Stomach (tissue), 9 donors: ENCODE results near the gene ZC2HC1C. TPM values are rescaled to one million over a fixed set of nuclear protein-coding genes. Genes with fewer than 3 reads are reported as not detected.
"Not testable (repeated sequence)": the region's sequence is repeated elsewhere in the genome, so short reads cannot be mapped to it uniquely, and the experiment has no call there.

Experiments used
- DNase-seq, 2 donors: peaks; one replicate each; pipeline versions ENCODE4 v3.0.0 to v3.0.0-alpha.2; 2013 to 2019
- H3K27ac ChIP-seq, 5 donors: fragments of 200-600 bp in 4 of 5; sonication (generic) in 4 of 5; one replicate each; pipeline ENCODE4 v1.5.1; 2013 to 2019; ENCODE audit warnings: mild to moderate bottlenecking in 1 of 5, moderate library complexity in 1 of 5
- H3K27me3 ChIP-seq, 3 donors: fragments of 200-600 bp; sonication (generic); one replicate each; pipeline ENCODE4 v1.5.1; 2017 to 2019; ENCODE audit warnings: mixed run types in 1 of 3
- H3K36me3 ChIP-seq, 4 donors: fragments of 200-600 bp; sonication (generic); 1 replicate in 3 of 4; 2 replicates in 1 of 4; pipeline ENCODE4 v1.5.1; 2016 to 2019
- H3K4me1 ChIP-seq, 4 donors: fragments of 200-600 bp; sonication (generic); one replicate each; pipeline ENCODE4 v1.5.1; 2016 to 2019
- H3K4me3 ChIP-seq, 4 donors: fragments of 200-600 bp; sonication (generic) in 3 of 4; one replicate each; pipeline ENCODE4 v1.5.1; 2016 to 2019; ENCODE audit warnings: mild to moderate bottlenecking in 1 of 4
- H3K9me3 ChIP-seq, 4 donors: fragments of 200-600 bp; sonication (generic); one replicate each; pipeline ENCODE4 v1.5.1; 2016 to 2019
- EP300 ChIP-seq: sonication (generic); formaldehyde crosslinking; IDR thresholded peaks from one replicate; pipeline ENCODE4 v1.6.1; 2017; ENCODE audit warnings: antibody characterized with exemption
- POLR2A ChIP-seq, 4 donors: fragments of 450-650 bp; IDR thresholded peaks; one replicate each; pipeline ENCODE4 v1.6.1; 2016; ENCODE audit warnings: antibody characterized with exemption in 4 of 4, control low read depth in 2 of 4, mild to moderate bottlenecking in 1 of 4, moderate library complexity in 1 of 4
- POLR2AphosphoS5 ChIP-seq, 3 donors: sonication (generic); formaldehyde crosslinking; IDR thresholded peaks; one replicate each; pipeline ENCODE4 v1.6.1; 2016; ENCODE audit warnings: antibody characterized with exemption in 3 of 3
- WGBS, 5 donors: extraction: QIAGEN DNeasy Blood & Tissue Kit in 3 of 5; methylation state at CpG; one replicate each; pipeline versions ENCODE4 v1.1.5 to v1.1.7; 2013 to 2018; 5-methylcytosine and 5-hydroxymethylcytosine counted together
- intact Hi-C: fragments of 100-400 bp; cut with DNase I; formaldehyde crosslinking; loops from one replicate; pipeline ENCODE4 v1.15.1; 2023; ENCODE audit warnings: low total_unique reads
- polyA plus RNA-seq, 3 donors: library from polyadenylated mRNA; stranded (reverse); fragments of 200-250 nt; gene quantifications; one replicate each; pipeline ENCODE4 v1.2.3, GENCODE V29; 2013
- total RNA-seq, 5 donors: library from RNA; depleted of rRNA; stranded (reverse); fragments of >200 nt; gene quantifications; one replicate each; pipeline versions ENCODE4 v1.1.0 to v1.2.3, GENCODE V29; 2014 to 2016
- TF ChIP-seq, protein P1 (sequence below), 7 experiments: fragments of 450-650 bp in 4 of 7; fragments of 200-600 bp in 3 of 7; sonication (generic) in 3 of 7; IDR thresholded peaks; one replicate each; pipeline ENCODE4 v1.5.1; 2016 to 2019; ENCODE audit warnings: antibody characterized with exemption in 7 of 7, control low read depth in 2 of 7, mild to moderate bottlenecking in 1 of 7
- donor health status: healthy with polysubstance abuse.
- donor health status: Bipolar disorder and iron deficiency.
- donor health status: healthy.

Gene ZC2HC1C
- total and polyA plus RNA-seq, 8 donors = 0.37 to 10.4 (median 4.1) TPM; not detected in 2

DNA sequence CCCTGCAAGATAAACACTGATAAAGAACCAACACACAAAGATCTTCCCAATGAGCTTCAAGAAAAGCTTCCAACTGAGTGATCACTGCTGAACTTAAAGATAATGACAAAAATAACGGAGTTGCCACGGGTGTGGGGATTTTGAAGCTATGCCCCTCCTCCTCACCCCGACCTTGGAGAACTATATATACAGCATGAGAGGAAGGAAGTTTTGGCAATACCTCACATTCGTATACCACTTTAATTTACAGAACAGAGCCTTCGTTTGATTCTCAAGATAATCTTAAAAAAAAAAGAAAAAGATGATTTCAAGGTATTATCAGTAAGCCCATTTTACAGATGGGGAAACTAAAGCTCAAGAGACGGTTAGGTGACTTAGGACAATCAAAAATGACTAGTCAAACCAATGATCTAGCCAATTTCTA is 56.7 kb downstream of the ZC2HC1C start:
- peak overlapping the region; percentile 74 to 81 (median 76) for H3K4me3 ChIP-seq
- peak overlapping the region; percentile 94 to 98 (median 95) for H3K27ac ChIP-seq
- TF ChIP-seq EP300 (no peak), POLR2A (IDR thresholded peaks at IDR 0.05) (no peak), POLR2AphosphoS5 (IDR thresholded peaks at IDR 0.05) (no peak)
- TF ChIP-seq, protein P1, sequence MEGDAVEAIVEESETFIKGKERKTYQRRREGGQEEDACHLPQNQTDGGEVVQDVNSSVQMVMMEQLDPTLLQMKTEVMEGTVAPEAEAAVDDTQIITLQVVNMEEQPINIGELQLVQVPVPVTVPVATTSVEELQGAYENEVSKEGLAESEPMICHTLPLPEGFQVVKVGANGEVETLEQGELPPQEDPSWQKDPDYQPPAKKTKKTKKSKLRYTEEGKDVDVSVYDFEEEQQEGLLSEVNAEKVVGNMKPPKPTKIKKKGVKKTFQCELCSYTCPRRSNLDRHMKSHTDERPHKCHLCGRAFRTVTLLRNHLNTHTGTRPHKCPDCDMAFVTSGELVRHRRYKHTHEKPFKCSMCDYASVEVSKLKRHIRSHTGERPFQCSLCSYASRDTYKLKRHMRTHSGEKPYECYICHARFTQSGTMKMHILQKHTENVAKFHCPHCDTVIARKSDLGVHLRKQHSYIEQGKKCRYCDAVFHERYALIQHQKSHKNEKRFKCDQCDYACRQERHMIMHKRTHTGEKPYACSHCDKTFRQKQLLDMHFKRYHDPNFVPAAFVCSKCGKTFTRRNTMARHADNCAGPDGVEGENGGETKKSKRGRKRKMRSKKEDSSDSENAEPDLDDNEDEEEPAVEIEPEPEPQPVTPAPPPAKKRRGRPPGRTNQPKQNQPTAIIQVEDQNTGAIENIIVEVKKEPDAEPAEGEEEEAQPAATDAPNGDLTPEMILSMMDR (IDR thresholded peaks at IDR 0.05) = no peak
- 3 to 4% (median 4%) methylated on average over 6 of the region's 6 CpGs for WGBS, 5 donors
- H3K27me3 ChIP-seq = no peaks in the 10 kb centered on the region
- no peak for DNase-seq
- H3K36me3 ChIP-seq = peaks cover 0 to 18% (median 11%) of the 10 kb centered on the region in 4 donors
- H3K9me3 ChIP-seq = no peaks in the 10 kb centered on the region
- intact Hi-C loops = loop anchor here (10.0 kb wide), 1 partner anchor 359 kb away; no protein-coding TSS in a partner anchor
- peaks cover 26 to 55% (median 38%) of the 10 kb centered on the region in 4 donors for H3K4me1 ChIP-seq

DNA sequence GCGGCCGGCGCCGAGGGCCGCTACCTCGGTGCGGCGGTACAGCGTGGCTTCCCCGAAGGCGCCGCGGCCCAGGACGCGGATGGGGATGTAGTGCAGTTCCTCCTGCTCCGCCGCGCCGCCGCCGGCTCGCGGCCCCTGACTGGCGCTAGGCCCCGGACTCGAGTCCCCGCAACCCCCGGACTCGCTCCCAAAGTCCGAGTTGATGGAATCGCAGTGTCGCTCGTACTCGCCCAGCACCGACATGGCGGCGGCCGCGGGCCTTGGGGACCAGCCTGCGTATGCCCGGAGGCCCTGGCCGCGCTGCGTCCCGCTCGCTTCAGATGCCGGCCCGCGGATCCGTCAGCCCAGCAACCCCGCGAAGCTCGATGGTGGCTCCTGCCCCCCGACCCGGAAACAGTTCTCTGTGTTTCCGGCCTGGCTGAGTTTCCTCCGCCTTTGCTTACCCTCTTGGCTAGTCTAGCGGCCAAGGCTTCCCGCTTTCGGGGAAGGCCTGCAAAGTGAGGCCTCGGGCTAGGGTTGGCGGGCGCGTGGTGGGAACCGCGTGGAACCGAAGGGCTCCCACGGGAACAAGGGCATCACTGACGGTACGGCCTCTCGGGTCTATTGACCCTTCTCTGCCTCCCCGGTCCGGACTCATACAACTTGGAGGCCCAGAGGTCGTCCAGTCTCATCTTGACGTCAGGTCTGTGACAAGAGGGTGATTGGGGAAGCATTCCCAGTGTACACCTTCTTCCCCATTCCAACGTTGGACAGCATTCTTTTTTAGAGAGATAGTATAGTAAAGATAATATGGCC is 57.4 kb downstream of the ZC2HC1C start, which contains the start of gene NEK9:
NEK9 (minus strand) TSS at position 370 of the 795 bp plus-strand sequence; CDS start at position 243, 127 bp downstream.
- H3K27ac ChIP-seq = peak within 1 kb of the TSS; percentile 94 to 98 (median 95)
- peak; percentile 61 to 93 (median 81) for TF ChIP-seq POLR2AphosphoS5 (IDR thresholded peaks at IDR 0.05)
- TF ChIP-seq POLR2A (IDR thresholded peaks at IDR 0.05) = no peak
- no peaks in the 10 kb centered on the region for H3K27me3 ChIP-seq
- no peaks in the 10 kb centered on the region for H3K9me3 ChIP-seq
- H3K36me3 ChIP-seq = peaks cover 0 to 19% (median 11%) of the 10 kb centered on the region in 4 donors
- H3K4me3 ChIP-seq = peak within 1 kb of the TSS; percentile 74 to 81 (median 76)
- 0 to 1% (median 0%) methylated on average over 33 to 76 of the region's 76 CpGs for WGBS, 5 donors
- DNase-seq = peak; percentile 91 to 97
- intact Hi-C loops = loop anchor here (10.0 kb wide), 1 partner anchor 358 kb away; no protein-coding TSS in a partner anchor
- H3K4me1 ChIP-seq = peaks cover 26 to 48% (median 39%) of the 10 kb centered on the region in 4 donors

- intact Hi-C loops = loop anchor here (10.0 kb wide), 1 partner anchor 357 kb away; no protein-coding TSS in a partner anchor
- Histone ChIP-seq H3K27ac (peak overlapping the region; percentile 94 to 98 (median 95)), H3K4me1 (peaks cover 26 to 54% (median 42%) of the 10 kb centered on the region in 4 donors), H3K36me3 (peaks cover 0 to 17% (median 13%) of the 10 kb centered on the region in 4 donors), H3K4me3 (peak overlapping the region; percentile 74 to 81 (median 76))
- 12 to 36% (median 19%) methylated on average over 16 of the region's 16 CpGs for WGBS, 5 donors
- not testable (repeated sequence) for H3K9me3 ChIP-seq, H3K27me3 ChIP-seq
- DNase-seq = peak; percentile 29 to 44
These were observed 58.0 kb downstream of the ZC2HC1C start for GRCh38 chr14:75127474-75127820.

- peaks cover 0 to 17% (median 14%) of the 10 kb centered on the region in 4 donors for H3K36me3 ChIP-seq
- intact Hi-C loops = loop anchor here (10.0 kb wide), 1 partner anchor 357 kb away; no protein-coding TSS in a partner anchor
- peak overlapping the region; percentile 94 to 98 (median 95) for H3K27ac ChIP-seq
- TF ChIP-seq POLR2A (IDR thresholded peaks at IDR 0.05) = no peak
- TF ChIP-seq, protein P1 (IDR thresholded peaks at IDR 0.05) = no peak
- TF ChIP-seq POLR2AphosphoS5 (IDR thresholded peaks at IDR 0.05) = no peak
- no peak for TF ChIP-seq EP300
- H3K4me1 ChIP-seq = peaks cover 31 to 60% (median 45%) of the 10 kb centered on the region in 4 donors
- 58 to 69% (median 64%) methylated on average over 10 of the region's 10 CpGs for WGBS, 5 donors
- H3K4me3 ChIP-seq = peak overlapping the region; percentile 74 to 81 (median 76)
- DNase-seq = no peak
- no peaks in the 10 kb centered on the region for H3K9me3 ChIP-seq
- H3K27me3 ChIP-seq = no peaks in the 10 kb centered on the region
These were observed 58.6 kb downstream of the ZC2HC1C start for GRCh38 chr14:75127903-75128595.

GRCh38 chr14:75128596-75128990 is 59.2 kb downstream of the ZC2HC1C start:
- no peak overlapping the region for H3K4me3 ChIP-seq
- intact Hi-C loops = loop anchor here (10.0 kb wide), 1 partner anchor 356 kb away; no protein-coding TSS in a partner anchor
- 86 to 92% (median 88%) methylated on average over 5 of the region's 5 CpGs for WGBS, 5 donors
- H3K27me3 ChIP-seq = no peaks in the 10 kb centered on the region
- H3K9me3 ChIP-seq = no peaks in the 10 kb centered on the region
- no peak for DNase-seq
- TF ChIP-seq POLR2AphosphoS5 (IDR thresholded peaks at IDR 0.05) (no peak), POLR2A (IDR thresholded peaks at IDR 0.05) (no peak), EP300 (no peak)
- TF ChIP-seq, protein P1 (IDR thresholded peaks at IDR 0.05) = no peak
- H3K27ac ChIP-seq = peak overlapping the region in 2 of 5 donors; percentile 94
- peaks cover 0 to 23% (median 19%) of the 10 kb centered on the region in 4 donors for H3K36me3 ChIP-seq
- peaks cover 31 to 60% (median 45%) of the 10 kb centered on the region in 4 donors for H3K4me1 ChIP-seq
